MCF 10A (cell line): ENCODE data around the gene PIK3R5. TPM values are rescaled to one million over a fixed set of nuclear protein-coding genes. Genes with fewer than 3 reads are reported as not detected.

Experiments used
- BruUV-seq: library from RNA; stranded (reverse); fragments of 400-500 nt; replicated peaks from 2 replicates; lab custom pipeline; 2021; lab: Mats Ljungman, UMichigan
- CTCF ChIA-PET: fragments of 300-600 bp; sonication (Branson Sonifier 250); formaldehyde crosslinking; extraction: SDS; loops from one replicate; lab custom pipeline; 2021; ENCODE audit warnings: antibody characterized with exemption, inconsistent platforms; lab: Yijun Ruan, JAX
- POLR2A ChIA-PET: fragments of 300-600, 350-650 bp; sonication (Branson Sonifier 250); formaldehyde crosslinking; extraction: SDS; loops from one replicate; lab custom pipeline; 2020; ENCODE audit warnings: antibody characterized with exemption, inconsistent platforms; lab: Yijun Ruan, JAX
- DNase-seq: peaks from one replicate; pipeline ENCODE4 v3.0.0-alpha.2; 2018; ENCODE audit not compliant: unreplicated experiment
- H3K27ac Mint-ChIP-seq: one replicate; pipeline ENCODE4 v1.8.0; 2022; ENCODE audit warnings: mild to moderate bottlenecking, low read depth, mixed read lengths; ENCODE audit not compliant: unreplicated experiment
- H3K27me3 Mint-ChIP-seq: one replicate; pipeline ENCODE4 v1.8.0; 2022; ENCODE audit warnings: mixed read lengths; ENCODE audit not compliant: insufficient read depth, unreplicated experiment
- H3K36me3 Mint-ChIP-seq: one replicate; pipeline ENCODE4 v1.8.0; 2022; ENCODE audit warnings: mild to moderate bottlenecking, moderate library complexity, mixed read lengths; ENCODE audit not compliant: insufficient read depth, unreplicated experiment
- H3K4me1 Mint-ChIP-seq: one replicate; pipeline ENCODE4 v1.8.0; 2022; ENCODE audit warnings: mixed read lengths; ENCODE audit not compliant: insufficient read depth, unreplicated experiment
- H3K4me3 Mint-ChIP-seq: one replicate; pipeline ENCODE4 v1.8.0; 2022; ENCODE audit warnings: mild to moderate bottlenecking, moderate library complexity, mixed read lengths; ENCODE audit not compliant: unreplicated experiment
- H3K9me3 Mint-ChIP-seq: one replicate; pipeline ENCODE4 v1.8.0; 2022; ENCODE audit warnings: mixed read lengths; ENCODE audit not compliant: unreplicated experiment
- CTCF ChIP-seq: fragments of 200-600 bp; IDR thresholded peaks from one replicate; pipeline ENCODE4 v1.8.0; 2022; ENCODE audit warnings: antibody characterized with exemption, mild to moderate bottlenecking; ENCODE audit not compliant: unreplicated experiment
- intact Hi-C: fragments of 100-400 bp; cut with micrococcal nuclease; formaldehyde crosslinking; loops from 2 replicates; pipeline ENCODE4 v1.14.1; 2022
- total RNA-seq: library from RNA; stranded (reverse); gene quantifications from 2 replicates; pipeline ENCODE4 v1.2.3, GENCODE V29; 2022

The PIK3R5 gene
- total RNA-seq, 1 experiment from 2014 or later = not detected

GRCh38 chr17:8957721-8958120 is 7.8 kb downstream of the PIK3R5 start:
- Mint-ChIP-seq H3K27ac (no peak overlapping the region), H3K4me3 (no peak overlapping the region), H3K9me3 (peaks cover 8% of the 10 kb centered on the region), H3K27me3 (peaks cover 17% of the 10 kb centered on the region), H3K36me3 (no peaks in the 10 kb centered on the region), H3K4me1 (peaks cover 5% of the 10 kb centered on the region)
- intact Hi-C loops = no loop called here
- TF ChIP-seq CTCF = no peak
- no TSS peak for BruUV-seq
- ChIA-PET CTCF (interaction anchor here (1.2 kb wide), 1 partner anchor 9 kb away, joined by 3 read pairs; no protein-coding TSS in a partner anchor), POLR2A (interaction anchor here (0.5 kb wide), 1 partner anchor 825 kb away, joined by 3 read pairs; no protein-coding TSS in a partner anchor)
- DNase-seq = no peak

DNA sequence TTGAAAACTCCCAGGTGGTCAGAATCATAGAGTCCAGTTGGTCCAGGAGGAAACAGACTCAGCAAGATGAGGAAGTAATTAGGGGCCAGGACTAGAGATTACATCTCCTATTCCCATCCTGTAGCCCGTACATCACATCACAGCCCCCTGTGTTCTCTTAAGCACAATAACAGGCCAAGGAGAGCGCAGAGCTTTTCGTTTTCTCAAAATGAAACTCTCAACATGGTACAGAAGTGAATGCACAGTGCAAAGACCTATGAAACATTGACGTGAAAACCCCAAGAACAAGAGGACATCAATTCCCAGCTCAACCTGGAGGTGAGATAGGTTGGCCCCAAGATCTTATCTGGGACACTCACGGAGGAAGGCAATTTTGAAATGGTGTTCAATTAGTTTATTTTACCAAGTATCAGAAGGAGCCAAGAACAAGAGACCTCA is 9.0 kb downstream of the PIK3R5 start:
- Mint-ChIP-seq H3K4me3 (no peak overlapping the region), H3K27ac (no peak overlapping the region), H3K36me3 (no peaks in the 10 kb centered on the region), H3K9me3 (peaks cover 8% of the 10 kb centered on the region), H3K27me3 (peaks cover 17% of the 10 kb centered on the region), H3K4me1 (peaks cover 5% of the 10 kb centered on the region)
- ChIA-PET CTCF (interaction anchor here (1.2 kb wide), 1 partner anchor 8 kb away, joined by 3 read pairs; no protein-coding TSS in a partner anchor), POLR2A (no interaction called here)
- no peak for DNase-seq
- intact Hi-C loops = no loop called here
- no peak for TF ChIP-seq CTCF
- BruUV-seq = no TSS peak

DNA sequence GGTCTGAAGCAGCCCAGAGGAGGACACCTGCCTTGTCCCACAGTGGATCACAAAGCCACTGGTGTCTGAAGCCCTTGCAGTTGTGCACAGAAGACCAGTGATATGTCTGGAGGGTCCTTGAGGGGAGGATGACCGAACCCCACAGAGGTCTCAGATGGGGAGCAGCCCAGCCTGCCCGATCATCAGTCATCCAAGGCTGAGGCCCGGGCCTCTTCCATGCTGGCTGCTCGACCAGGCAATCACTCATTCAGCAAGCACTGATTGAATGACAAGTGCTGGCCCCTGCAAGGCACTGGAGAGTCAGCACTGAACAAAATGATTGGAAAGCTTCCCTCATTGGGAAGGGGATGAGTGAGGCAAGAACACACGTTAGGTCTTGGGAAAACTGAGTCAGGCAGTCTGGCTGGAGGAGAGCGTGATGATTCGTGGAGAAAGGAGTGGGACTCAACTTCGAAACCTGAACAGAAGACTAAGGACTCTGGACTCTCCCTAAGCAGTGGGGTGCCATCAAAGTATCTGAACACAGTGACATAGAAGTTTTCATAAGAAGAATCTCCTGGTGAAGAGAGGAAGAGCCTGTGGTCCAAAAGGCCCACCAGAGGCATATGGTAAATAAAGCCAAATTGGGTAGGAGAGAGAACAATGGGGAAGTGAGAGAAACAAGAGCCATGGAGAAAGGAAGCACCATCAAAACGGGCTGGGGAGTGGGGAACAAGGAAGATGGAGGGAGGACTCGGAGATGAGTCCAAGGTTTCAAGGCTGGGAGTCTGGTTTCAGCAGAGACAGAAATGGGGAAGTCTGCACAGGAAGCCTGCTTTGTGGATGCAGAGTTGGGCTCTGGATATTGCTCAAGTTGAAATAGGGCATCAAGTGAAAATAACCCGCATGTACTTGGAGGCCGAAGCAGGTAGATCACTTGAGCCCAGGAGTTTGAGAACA is 10.2 kb downstream of the PIK3R5 start:
- no peak overlapping the region for H3K27ac Mint-ChIP-seq
- no peaks in the 10 kb centered on the region for H3K36me3 Mint-ChIP-seq
- no peak for DNase-seq
- no TSS peak for BruUV-seq
- ChIA-PET POLR2A (no interaction called here), CTCF (no interaction called here)
- no peak for TF ChIP-seq CTCF
- H3K4me1 Mint-ChIP-seq = no peaks in the 10 kb centered on the region
- intact Hi-C loops = no loop called here
- no peak overlapping the region for H3K4me3 Mint-ChIP-seq
- H3K9me3 Mint-ChIP-seq = peaks cover 8% of the 10 kb centered on the region
- peaks cover 17% of the 10 kb centered on the region for H3K27me3 Mint-ChIP-seq

GRCh38 chr17:8954339-8954738 is 11.2 kb downstream of the PIK3R5 start:
- Mint-ChIP-seq H3K27ac (no peak overlapping the region), H3K27me3 (peaks cover 17% of the 10 kb centered on the region), H3K9me3 (peaks cover 8% of the 10 kb centered on the region), H3K36me3 (no peaks in the 10 kb centered on the region), H3K4me1 (no peaks in the 10 kb centered on the region), H3K4me3 (no peak overlapping the region)
- POLR2A ChIA-PET = interaction anchor here (0.6 kb wide), 1 partner anchor 287 kb away, joined by 3 read pairs; no protein-coding TSS in a partner anchor
- no peak for DNase-seq
- no peak for TF ChIP-seq CTCF
- CTCF ChIA-PET = interaction anchor here (0.6 kb wide), 1 partner anchor 513 kb away, joined by 3 read pairs; no protein-coding TSS in a partner anchor
- intact Hi-C loops = no loop called here
- BruUV-seq = no TSS peak
